ENCODE data around the gene JARID2. TPM values are rescaled to one million over a fixed set of nuclear protein-coding genes. Genes with fewer than 3 reads are reported as not detected.

JARID2 gene
- total RNA-seq, 1 donor from 2014 or later: 43.9 TPM

GRCh38 chr6:15549371-15549770 lies 303.5 kb downstream of the JARID2 start:
- no peak for TF ChIP-seq CTCF (conservative IDR thresholded peaks at IDR 0.05)
- peaks cover 10% of the 10 kb centered on the region for H3K36me3 Mint-ChIP-seq
- no peak overlapping the region for H3K27ac Mint-ChIP-seq
- H3K9me3 Mint-ChIP-seq: no peaks in the 10 kb centered on the region
- no peak for DNase-seq (ENCODE audit: extremely low spot score, unreplicated experiment)
- H3K27me3 Mint-ChIP-seq: no peaks in the 10 kb centered on the region
- peaks cover 30% of the 10 kb centered on the region for H3K4me1 Mint-ChIP-seq (ENCODE audit: unreplicated experiment)
- no peak overlapping the region for H3K4me3 Mint-ChIP-seq

GRCh38 chr6:15550546-15551123 lies 304.8 kb downstream of the JARID2 start:
- Mint-ChIP-seq H3K36me3 (peaks cover 10% of the 10 kb centered on the region), H3K4me1 (ENCODE audit: unreplicated experiment) (peaks cover 30% of the 10 kb centered on the region), H3K27ac (no peak overlapping the region), H3K9me3 (no peaks in the 10 kb centered on the region), H3K27me3 (no peaks in the 10 kb centered on the region), H3K4me3 (no peak overlapping the region)
- no peak for DNase-seq (ENCODE audit: extremely low spot score, unreplicated experiment)
- TF ChIP-seq CTCF (conservative IDR thresholded peaks at IDR 0.05): no peak

DNA sequence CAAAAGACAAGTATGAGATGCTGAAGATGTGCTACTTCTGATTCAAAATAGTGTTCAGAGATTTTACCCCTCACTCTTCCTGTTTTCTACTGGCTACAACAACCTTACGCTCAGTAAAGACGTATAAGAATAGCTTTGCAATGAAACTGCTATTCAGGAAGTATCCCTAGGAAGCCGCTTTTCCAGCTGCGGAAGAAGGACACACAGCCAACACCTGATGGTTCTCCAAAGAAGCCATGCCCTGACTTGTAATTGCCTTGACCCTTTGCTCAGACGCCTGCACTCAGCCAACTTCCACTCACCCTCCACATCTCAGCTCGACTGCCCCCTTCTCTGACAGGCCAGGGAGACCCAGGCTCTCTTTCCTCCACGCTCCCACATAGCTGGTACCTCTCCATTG lies 305.4 kb downstream of the JARID2 start:
- Mint-ChIP-seq H3K4me3 (no peak overlapping the region), H3K36me3 (peaks cover 10% of the 10 kb centered on the region)

DNA sequence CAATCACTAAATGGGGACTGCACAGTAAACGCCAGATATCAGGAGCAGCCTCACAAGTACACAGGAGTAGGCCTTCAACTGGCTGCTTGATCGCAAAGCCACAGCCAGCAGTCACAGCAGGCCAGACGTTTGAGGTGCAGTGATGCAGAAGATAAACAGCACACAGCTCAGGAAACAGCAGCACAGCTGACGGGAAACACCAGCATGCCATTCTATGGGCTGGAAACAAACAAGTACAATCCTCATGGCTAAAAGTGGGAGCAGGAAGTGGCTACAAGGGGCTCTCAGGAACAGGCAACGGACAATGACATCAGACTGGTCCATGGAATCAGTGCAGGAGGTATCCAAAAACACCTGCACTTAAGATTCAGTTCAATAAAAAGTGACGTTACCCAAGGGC lies 305.9 kb downstream of the JARID2 start:
- H3K36me3 Mint-ChIP-seq: peaks cover 10% of the 10 kb centered on the region
- H3K4me1 Mint-ChIP-seq (ENCODE audit: unreplicated experiment): peaks cover 26% of the 10 kb centered on the region
- H3K4me3 Mint-ChIP-seq: peak overlapping the region; percentile 9
- no peak for DNase-seq (ENCODE audit: extremely low spot score, unreplicated experiment)
- H3K9me3 Mint-ChIP-seq: no peaks in the 10 kb centered on the region
- H3K27me3 Mint-ChIP-seq: no peaks in the 10 kb centered on the region
- no peak for TF ChIP-seq CTCF (conservative IDR thresholded peaks at IDR 0.05)
- H3K27ac Mint-ChIP-seq: peak overlapping the region; percentile 10

More for the DNA sequence above, 305.4 kb downstream of the JARID2 start:
- Mint-ChIP-seq H3K4me1 (ENCODE audit: unreplicated experiment) (peaks cover 30% of the 10 kb centered on the region), H3K9me3 (no peaks in the 10 kb centered on the region), H3K27ac (peak overlapping the region; percentile 10), H3K27me3 (no peaks in the 10 kb centered on the region)
- TF ChIP-seq CTCF (conservative IDR thresholded peaks at IDR 0.05): no peak
- no peak for DNase-seq (ENCODE audit: extremely low spot score, unreplicated experiment)

DNA sequence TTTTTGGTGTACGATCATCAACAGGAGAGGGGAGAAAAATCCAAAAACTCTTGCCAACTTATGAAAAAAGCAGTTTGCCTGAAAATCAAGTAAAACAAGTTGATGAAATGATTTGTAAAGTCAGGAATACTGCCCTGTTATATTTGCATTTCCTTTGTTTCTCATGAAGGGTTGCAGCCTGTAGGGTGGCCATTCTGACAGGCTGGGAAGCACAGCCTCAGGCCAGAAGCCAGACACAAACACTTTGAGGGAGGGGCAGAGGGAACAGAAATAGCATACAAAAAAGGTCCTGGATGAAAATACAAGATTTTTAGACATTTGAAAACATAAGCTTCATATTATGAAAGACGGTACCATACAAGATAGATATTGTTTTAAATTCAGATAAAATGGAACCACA lies 307.2 kb downstream of the JARID2 start:
- no peak for DNase-seq (ENCODE audit: extremely low spot score, unreplicated experiment)
- Mint-ChIP-seq H3K27ac (peak overlapping the region; percentile 61), H3K9me3 (no peaks in the 10 kb centered on the region), H3K4me1 (ENCODE audit: unreplicated experiment) (peaks cover 18% of the 10 kb centered on the region), H3K36me3 (peaks cover 10% of the 10 kb centered on the region), H3K4me3 (no peak overlapping the region), H3K27me3 (no peaks in the 10 kb centered on the region)
- TF ChIP-seq CTCF (conservative IDR thresholded peaks at IDR 0.05): no peak
